Liver (tissue), 9 donors: ENCODE measurements around the gene PRPS1L1. TPM values are rescaled to one million over a fixed set of nuclear protein-coding genes. Genes with fewer than 3 reads are reported as not detected.

Experiments used
- DNase-seq: peaks from one replicate; pipeline ENCODE4 v3.0.0-alpha.2; 2017; ENCODE audit warnings: low spot score
- H3K27ac ChIP-seq, 2 donors: one replicate each; pipeline ENCODE4 v1.7.0; 2013; ENCODE audit warnings: inconsistent platforms in 2 of 2, low read length in 2 of 2, control low read depth in 1 of 2, low read depth in 1 of 2, mild to moderate bottlenecking in 1 of 2
- H3K27me3 ChIP-seq, 4 donors: one replicate each; pipeline versions ENCODE4 v1.6.1 to v1.7.0; 2013; ENCODE audit warnings: low read length in 3 of 4, inconsistent platforms in 1 of 4, mild to moderate bottlenecking in 1 of 4, moderate library complexity in 1 of 4; ENCODE audit not compliant: control insufficient read depth in 4 of 4, insufficient read depth in 4 of 4
- H3K36me3 ChIP-seq, 4 donors: one replicate each; pipeline versions ENCODE4 v1.6.1 to v1.7.0; 2013; ENCODE audit warnings: low read length in 3 of 4, mild to moderate bottlenecking in 3 of 4, low read depth in 1 of 4, moderate library complexity in 1 of 4; ENCODE audit not compliant: control insufficient read depth in 4 of 4, insufficient read depth in 3 of 4
- H3K4me1 ChIP-seq, 4 donors: one replicate each; pipeline versions ENCODE4 v1.6.1 to v1.7.0; 2013; ENCODE audit warnings: low read length in 3 of 4, mild to moderate bottlenecking in 3 of 4, moderate library complexity in 1 of 4; ENCODE audit not compliant: control insufficient read depth in 4 of 4, insufficient read depth in 4 of 4
- H3K4me3 ChIP-seq, 3 donors: one replicate each; pipeline versions ENCODE4 v1.6.1 to v1.7.0; 2013; ENCODE audit warnings: low read length in 3 of 3, control low read depth in 1 of 3, low read depth in 1 of 3, mild to moderate bottlenecking in 1 of 3
- H3K9ac ChIP-seq, 2 donors: one replicate each; pipeline ENCODE4 v1.7.0; 2013; ENCODE audit warnings: low read length in 2 of 2, mild to moderate bottlenecking in 2 of 2, moderate library complexity in 2 of 2, control low read depth in 1 of 2, low read depth in 1 of 2
- H3K9me3 ChIP-seq, 4 donors: one replicate each; pipeline versions ENCODE4 v1.6.1 to v1.7.0; 2013; ENCODE audit warnings: low read length in 3 of 4; ENCODE audit not compliant: control insufficient read depth in 4 of 4
- CTCF ChIP-seq: fragments of 150-350 bp; IDR thresholded peaks from 2 replicates; pipeline ENCODE4 v1.5.1; 2017; ENCODE audit warnings: improper control_type of control experiment, low read depth, low read length; ENCODE audit not compliant: missing input control
- EGR1 ChIP-seq, 2 donors: IDR thresholded peaks; 2 replicates each; pipeline ENCODE4 v1.6.1; 2016 to 2018; ENCODE audit warnings: antibody characterized with exemption in 2 of 2, low read depth in 2 of 2
- FOXA1 ChIP-seq: IDR thresholded peaks from 2 replicates; pipeline ENCODE4 v1.6.1; 2016; ENCODE audit warnings: antibody characterized with exemption
- FOXA2 ChIP-seq: IDR thresholded peaks from 2 replicates; pipeline ENCODE4 v1.6.1; 2016; ENCODE audit warnings: antibody characterized with exemption
- GABPA ChIP-seq, 2 donors: IDR thresholded peaks in 1 of 2; conservative IDR thresholded peaks in 1 of 2; 2 replicates each; pipeline ENCODE4 v1.6.1; 2016; ENCODE audit warnings: antibody characterized with exemption in 2 of 2, mild to moderate bottlenecking in 1 of 2, moderate library complexity in 1 of 2
- HNF4A ChIP-seq, 2 donors: conservative IDR thresholded peaks; 2 replicates each; pipeline ENCODE4 v1.6.1; 2016; ENCODE audit warnings: antibody characterized with exemption in 2 of 2, mild to moderate bottlenecking in 2 of 2
- HNF4G ChIP-seq: IDR thresholded peaks from 2 replicates; pipeline ENCODE4 v1.6.1; 2016; ENCODE audit warnings: antibody characterized with exemption
- JUND ChIP-seq, 2 donors: IDR thresholded peaks; 2 replicates each; pipeline ENCODE4 v1.6.1; 2016; ENCODE audit warnings: antibody characterized with exemption in 2 of 2
- MAX ChIP-seq: IDR thresholded peaks from 2 replicates; pipeline ENCODE4 v1.6.1; 2016; ENCODE audit warnings: antibody characterized with exemption
- NR2F2 ChIP-seq: IDR thresholded peaks from 2 replicates; pipeline ENCODE4 v1.6.1; 2016; ENCODE audit warnings: antibody characterized with exemption
- RAD21 ChIP-seq, 2 donors: IDR thresholded peaks; 2 replicates each; pipeline ENCODE4 v1.6.1; 2016; ENCODE audit warnings: antibody characterized with exemption in 2 of 2, mild to moderate bottlenecking in 2 of 2
- REST ChIP-seq: IDR thresholded peaks from 2 replicates; pipeline ENCODE4 v1.6.1; 2016; ENCODE audit warnings: antibody characterized with exemption, mild to moderate bottlenecking
- SP1 ChIP-seq: IDR thresholded peaks from 2 replicates; pipeline ENCODE4 v1.6.1; 2018; ENCODE audit warnings: antibody characterized with exemption, mild to moderate bottlenecking
- TAF1 ChIP-seq: conservative IDR thresholded peaks from 2 replicates; pipeline ENCODE4 v1.6.1; 2016; ENCODE audit warnings: antibody characterized with exemption, mild to moderate bottlenecking
- YY1 ChIP-seq: IDR thresholded peaks from 2 replicates; pipeline ENCODE4 v1.6.1; 2016; ENCODE audit warnings: antibody characterized with exemption, mild to moderate bottlenecking
- ZBTB33 ChIP-seq: IDR thresholded peaks from 2 replicates; pipeline ENCODE4 v1.6.1; 2016; ENCODE audit warnings: antibody characterized with exemption
- WGBS: extraction: QIAGEN DNeasy Blood & Tissue Kit; methylation state at CpG from one replicate; pipeline ENCODE4 v1.1.7; 2013; 5-methylcytosine and 5-hydroxymethylcytosine counted together
- polyA plus RNA-seq, 2 donors: library from polyadenylated mRNA; stranded (reverse) in 1 of 2; unstranded in 1 of 2; fragments of 200-250 nt in 1 of 2; fragments of >200 nt in 1 of 2; fragmentation: Nextera tagmentation in 1 of 2; extraction: Ambion mirVana in 1 of 2; gene quantifications; one replicate each; pipeline versions ENCODE4 v1.2.1 to v1.2.3, GENCODE V29; 2013 to 2015
- total RNA-seq, 2 donors: library from RNA; depleted of rRNA; stranded (reverse); fragments of >200 nt; gene quantifications; one replicate each; pipeline ENCODE4 v1.2.3, GENCODE V29; 2014
- donor health status: healthy.
- donor health status: healthy.
- donor health status: healthy.
- donor health status: healthy.
- donor health status: healthy.

Gene PRPS1L1
- total and polyA plus RNA-seq, 4 donors, result not detected

GRCh38 chr7:17998692-17999091 is 29.0 kb downstream of the PRPS1L1 start:
- peaks cover 0 to 6% (median 3%) of the 10 kb centered on the region in 4 donors for H3K9me3 ChIP-seq
- no peaks in the 10 kb centered on the region for H3K27me3 ChIP-seq
- H3K36me3 ChIP-seq, result no peaks in the 10 kb centered on the region
- H3K4me1 ChIP-seq, result no peaks in the 10 kb centered on the region
- H3K4me3 ChIP-seq, result no peak overlapping the region
- 79% methylated on average over 2 of the region's 2 CpGs for WGBS
- no peak for TF ChIP-seq NR2F2
- no peak for TF ChIP-seq HNF4G
- no peak for TF ChIP-seq REST
- TF ChIP-seq FOXA1, result no peak
- TF ChIP-seq GABPA (IDR thresholded peaks at IDR 0.05 in 1 of 2, conservative IDR thresholded peaks at IDR 0.05 in 1 of 2), result no peak
- TF ChIP-seq HNF4A (conservative IDR thresholded peaks at IDR 0.05), result no peak
- no peak for TF ChIP-seq TAF1
- no peak for TF ChIP-seq YY1
- no peak for TF ChIP-seq JUND (IDR thresholded peaks at IDR 0.05)
- TF ChIP-seq SP1, result no peak
- no peak for TF ChIP-seq FOXA2
- TF ChIP-seq RAD21 (IDR thresholded peaks at IDR 0.05), result no peak
- no peak for TF ChIP-seq CTCF
- no peak for TF ChIP-seq EGR1 (IDR thresholded peaks at IDR 0.05; ENCODE audit: low read depth in 2 of 2)
- H3K9ac ChIP-seq, result no peak overlapping the region
- DNase-seq, result no peak
- no peak overlapping the region for H3K27ac ChIP-seq

GRCh38 chr7:17996442-17997223 is 31.0 kb downstream of the PRPS1L1 start:
- no peaks in the 10 kb centered on the region for H3K4me1 ChIP-seq
- 37% methylated on average over 1 of the region's 1 CpG for WGBS
- no peak for DNase-seq
- TF ChIP-seq FOXA1, result no peak
- TF ChIP-seq RAD21 (IDR thresholded peaks at IDR 0.05), result no peak
- TF ChIP-seq GABPA (IDR thresholded peaks at IDR 0.05 in 1 of 2, conservative IDR thresholded peaks at IDR 0.05 in 1 of 2), result no peak
- no peak for TF ChIP-seq ZBTB33
- no peak for TF ChIP-seq TAF1
- no peak for TF ChIP-seq JUND (IDR thresholded peaks at IDR 0.05)
- TF ChIP-seq YY1, result no peak
- TF ChIP-seq EGR1 (IDR thresholded peaks at IDR 0.05; ENCODE audit: low read depth in 2 of 2), result no peak
- no peak for TF ChIP-seq SP1
- TF ChIP-seq MAX, result no peak
- TF ChIP-seq CTCF, result no peak
- no peak for TF ChIP-seq HNF4G
- TF ChIP-seq REST, result no peak
- no peak for TF ChIP-seq NR2F2
- TF ChIP-seq FOXA2, result no peak

More at GRCh38 chr7:17996442-17997223, 31.0 kb downstream of the PRPS1L1 start:
- Histone ChIP-seq H3K9me3 (peaks cover 0 to 6% (median 3%) of the 10 kb centered on the region in 4 donors), H3K4me3 (no peak overlapping the region), H3K27me3 (no peaks in the 10 kb centered on the region), H3K9ac (no peak overlapping the region), H3K27ac (no peak overlapping the region), H3K36me3 (no peaks in the 10 kb centered on the region)
